HCT116 (cell line): Measurements from ENCODE around the gene ZDHHC1. TPM values are rescaled to one million over a fixed set of nuclear protein-coding genes. Genes with fewer than 3 reads are reported as not detected.

Source experiments
- ATAC-seq: fragments of 200-7000 bp; cut with Tn5 transposase; 2 replicates; pipeline ENCODE4 v1.9.1; 2020; ENCODE audit warnings: mild to moderate bottlenecking, moderate library complexity
- BruUV-seq: library from RNA; stranded (reverse); fragments of 400-500 nt; replicated peaks from 2 replicates; lab custom pipeline; 2021; lab: Mats Ljungman, UMichigan
- CTCF ChIA-PET: fragments of 300-600 bp; sonication (Branson Sonifier 250); formaldehyde crosslinking; loops from one replicate; lab custom pipeline; 2021; ENCODE audit warnings: antibody characterized with exemption; lab: Charles Lee
- POLR2A ChIA-PET: fragments of 300-600, 350-600 bp; sonication (Branson Sonifier 250); formaldehyde crosslinking; loops from one replicate; lab custom pipeline; 2021; ENCODE audit warnings: antibody characterized with exemption; lab: Charles Lee
- RAD21 ChIA-PET, 2 experiments: fragments of 300-600 bp; sonication (Branson Sonifier 250); formaldehyde crosslinking; loops; one replicate each; lab custom pipeline; 2023; ENCODE audit warnings: low total read pairs in 2 of 2; ENCODE audit not compliant: uncharacterized antibody in 2 of 2, unreplicated experiment in 2 of 2, low non-redundant PET in 1 of 2; lab: Charles Lee
- DNase-seq: peaks from one replicate; pipeline ENCODE4 v3.0.0-alpha.2; 2010; ENCODE audit warnings: low read depth, low spot score
- H2AFZ ChIP-seq: fragments of 200-600 bp; shearing (Covaris generic), sonication (generic); 2 replicates; pipeline ENCODE4 v1.6.1; 2017; ENCODE audit warnings: low read depth, mixed run types, mixed read lengths, antibody characterized with exemption, low read length; ENCODE audit not compliant: poor library complexity, severe bottlenecking
- H3K27ac ChIP-seq: 2 replicates; pipeline ENCODE4 v1.5.1; 2012; ENCODE audit warnings: low read depth, low read length
- H3K27me3 ChIP-seq: fragments of 200-600 bp; sonication (generic); 2 replicates; pipeline ENCODE4 v1.6.1; 2016; ENCODE audit warnings: mixed run types, low read length, mixed read lengths; ENCODE audit not compliant: insufficient read depth
- H3K36me3 ChIP-seq, 2 experiments: fragments of 200-500 bp in 1 of 2; fragments of 200-600 bp in 1 of 2; sonication (Bioruptor generic) in 1 of 2; sonication (generic) in 1 of 2; 2 replicates each; pipeline versions ENCODE4 v1.5.1 to v1.6.1; 2014 to 2016; ENCODE audit warnings: low read length in 2 of 2, inconsistent platforms in 1 of 2, mixed read lengths in 1 of 2, mixed run types in 1 of 2; ENCODE audit not compliant: insufficient read depth in 2 of 2, control insufficient read depth in 1 of 2
- H3K4me1 ChIP-seq, 2 experiments: fragments of 200-600 bp in 1 of 2; sonication (generic) in 1 of 2; 2 replicates each; pipeline versions ENCODE4 v1.5.1 to v1.6.1; 2012 to 2017; ENCODE audit warnings: low read length in 2 of 2, inconsistent platforms in 1 of 2, mild to moderate bottlenecking in 1 of 2, mixed read lengths in 1 of 2, mixed run types in 1 of 2, moderate library complexity in 1 of 2; ENCODE audit not compliant: insufficient read depth in 2 of 2, control insufficient read depth in 1 of 2
- H3K4me2 ChIP-seq: fragments of 200-600 bp; sonication (generic); 2 replicates; pipeline ENCODE4 v1.6.1; 2017; ENCODE audit warnings: mixed run types, low read length, mixed read lengths
- H3K4me3 ChIP-seq, 2 experiments: fragments of 200-600 bp in 1 of 2; sonication (generic) in 1 of 2; replicated peaks in 1 of 2; 2 replicates each; pipeline ENCODE4 v1.5.1; 2011 to 2016; ENCODE audit warnings: low read length in 2 of 2, control low read depth in 1 of 2, low read depth in 1 of 2, mild to moderate bottlenecking in 1 of 2, mixed read lengths in 1 of 2, mixed run types in 1 of 2
- H3K79me2 ChIP-seq: fragments of 200-600 bp; sonication (generic); 2 replicates; pipeline ENCODE4 v1.6.1; 2017; ENCODE audit warnings: mild to moderate bottlenecking, mixed run types, low read length, moderate library complexity, mixed read lengths; ENCODE audit not compliant: insufficient read depth
- H3K9ac ChIP-seq: fragments of 200-600 bp; sonication (generic); 2 replicates; pipeline ENCODE4 v1.6.1; 2016; ENCODE audit warnings: low read length, mixed read lengths
- H3K9me2 ChIP-seq: fragments of 200-600 bp; sonication (generic), shearing (Covaris generic); 2 replicates; pipeline ENCODE4 v1.6.1; 2017; ENCODE audit warnings: mixed run types, mild to moderate bottlenecking, moderate library complexity; ENCODE audit not compliant: insufficient read depth
- H3K9me3 ChIP-seq, 2 experiments: fragments of 200-500 bp in 1 of 2; fragments of 200-600 bp in 1 of 2; sonication (Bioruptor generic) in 1 of 2; sonication (generic) in 1 of 2; 2 replicates each; pipeline ENCODE4 v1.6.1; 2014 to 2017; ENCODE audit warnings: low read length in 2 of 2, mixed read lengths in 2 of 2, inconsistent platforms in 1 of 2, low read depth in 1 of 2, mild to moderate bottlenecking in 1 of 2, mixed run types in 1 of 2, moderate library complexity in 1 of 2; ENCODE audit not compliant: control insufficient read depth in 1 of 2, insufficient read depth in 1 of 2
- H4K20me1 ChIP-seq: fragments of 200-600 bp; sonication (generic), shearing (Covaris generic); 2 replicates; pipeline ENCODE4 v1.6.1; 2017; ENCODE audit warnings: mixed run types, mild to moderate bottlenecking, moderate library complexity; ENCODE audit not compliant: insufficient read depth
- CBX3 ChIP-seq: IDR thresholded peaks from 2 replicates; pipeline ENCODE4 v1.6.1; 2012; ENCODE audit warnings: low read depth
- EGR1 ChIP-seq: IDR thresholded peaks from 2 replicates; pipeline ENCODE4 v1.6.1; 2012; ENCODE audit warnings: low read depth
- ELF1 ChIP-seq: IDR thresholded peaks from 2 replicates; pipeline ENCODE4 v1.6.1; 2012; ENCODE audit warnings: low read depth, borderline replicate concordance
- EZH2 ChIP-seq: fragments of 200-600 bp; sonication (generic); IDR thresholded peaks from 2 replicates; pipeline ENCODE4 v1.6.1; 2017; ENCODE audit warnings: antibody characterized with exemption, mixed run types
- FOSL1 ChIP-seq: IDR thresholded peaks from 2 replicates; pipeline ENCODE4 v1.6.1; 2012; ENCODE audit warnings: low read depth
- POLR2AphosphoS5 ChIP-seq: IDR thresholded peaks from 2 replicates; pipeline ENCODE4 v1.6.1; 2011; ENCODE audit warnings: mild to moderate bottlenecking, low read depth, low read length, moderate library complexity
- SIN3A ChIP-seq: IDR thresholded peaks from 2 replicates; pipeline ENCODE4 v1.6.1; 2012; ENCODE audit warnings: low read depth
- SP1 ChIP-seq: IDR thresholded peaks from 2 replicates; pipeline ENCODE4 v1.6.1; 2012; ENCODE audit warnings: low read depth
- SRF ChIP-seq: IDR thresholded peaks from 2 replicates; pipeline ENCODE4 v1.6.1; 2012; ENCODE audit warnings: low read depth
- ZBTB33 ChIP-seq: IDR thresholded peaks from 2 replicates; pipeline ENCODE4 v1.6.1; 2011; ENCODE audit warnings: mild to moderate bottlenecking, low read length, moderate library complexity; ENCODE audit not compliant: insufficient replicate concordance; ENCODE audit errors: extremely low read depth
- intact Hi-C: fragments of 100-400 bp; cut with micrococcal nuclease; formaldehyde crosslinking; loops from 2 replicates; pipeline ENCODE4 v1.10.0; 2022
- total RNA-seq: library from RNA; stranded (reverse); gene quantifications from one replicate; pipeline ENCODE4 v1.2.1, GENCODE V29; 2021; ENCODE audit not compliant: unreplicated experiment
- TF ChIP-seq, protein P1 (sequence below): IDR thresholded peaks from 2 replicates; pipeline ENCODE4 v1.6.1; 2012
- TF ChIP-seq, protein P2 (sequence below): IDR thresholded peaks from 2 replicates; pipeline ENCODE4 v1.6.1; 2012; ENCODE audit warnings: low read depth
- TF ChIP-seq, protein P3 (sequence below): IDR thresholded peaks from 2 replicates; pipeline ENCODE4 v1.6.1; 2012

ZDHHC1 gene
- total RNA-seq, 1 experiment from 2014 or later = 9.1 TPM

DNA sequence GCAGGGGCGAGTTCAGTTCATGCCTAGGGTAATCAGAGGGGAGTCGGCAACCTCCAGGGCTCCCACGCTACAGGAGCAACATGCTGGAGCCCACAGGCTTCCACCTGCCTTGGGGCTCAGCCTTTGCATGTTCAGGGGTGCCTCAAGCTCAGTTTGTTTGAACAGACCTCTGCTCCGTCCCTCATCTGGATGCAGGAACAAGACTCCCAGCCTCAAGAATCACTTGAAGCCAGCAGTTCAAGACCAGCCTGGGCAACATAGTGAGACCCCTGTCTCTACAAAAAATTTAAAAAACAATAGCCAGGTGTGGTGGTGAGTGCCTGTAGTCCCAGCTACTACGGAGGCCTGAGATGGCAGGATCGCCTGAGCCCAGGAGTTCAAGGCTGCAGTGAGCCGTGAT is 9.7 kb upstream of the ZDHHC1 start:
- Histone ChIP-seq H3K9ac (no peak overlapping the region), H3K36me3 (no peaks in the 10 kb centered on the region), H3K4me2 (no peak overlapping the region), H3K9me3 (no peaks in the 10 kb centered on the region), H3K27ac (no peak overlapping the region), H3K4me1 (peaks cover 0 to 29% of the 10 kb centered on the region in 2 experiments; a peak in 2 of 4 replicates), H3K9me2 (no peaks in the 10 kb centered on the region), H4K20me1 (no peaks in the 10 kb centered on the region), H3K79me2 (no peaks in the 10 kb centered on the region), H3K4me3 (no peak overlapping the region), H2AFZ (no peak overlapping the region), H3K27me3 (no peaks in the 10 kb centered on the region)
- ATAC-seq = no peak
- RAD21 ChIA-PET = no interaction called here
- TF ChIP-seq EZH2 (no peak), ZBTB33 (no peak), CBX3 (no peak), SP1 (no peak), FOSL1 (no peak), SRF (no peak)
- TF ChIP-seq, protein P1, sequence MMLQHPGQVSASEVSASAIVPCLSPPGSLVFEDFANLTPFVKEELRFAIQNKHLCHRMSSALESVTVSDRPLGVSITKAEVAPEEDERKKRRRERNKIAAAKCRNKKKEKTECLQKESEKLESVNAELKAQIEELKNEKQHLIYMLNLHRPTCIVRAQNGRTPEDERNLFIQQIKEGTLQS = no peak
- BruUV-seq = no TSS peak
- no peak for DNase-seq
- intact Hi-C loops = no loop called here
- CTCF ChIA-PET = interaction anchor here (3.7 kb wide), 1 partner anchor 21 kb away, joined by 41 read pairs; no protein-coding TSS in a partner anchor
- POLR2A ChIA-PET = no interaction called here

DNA sequence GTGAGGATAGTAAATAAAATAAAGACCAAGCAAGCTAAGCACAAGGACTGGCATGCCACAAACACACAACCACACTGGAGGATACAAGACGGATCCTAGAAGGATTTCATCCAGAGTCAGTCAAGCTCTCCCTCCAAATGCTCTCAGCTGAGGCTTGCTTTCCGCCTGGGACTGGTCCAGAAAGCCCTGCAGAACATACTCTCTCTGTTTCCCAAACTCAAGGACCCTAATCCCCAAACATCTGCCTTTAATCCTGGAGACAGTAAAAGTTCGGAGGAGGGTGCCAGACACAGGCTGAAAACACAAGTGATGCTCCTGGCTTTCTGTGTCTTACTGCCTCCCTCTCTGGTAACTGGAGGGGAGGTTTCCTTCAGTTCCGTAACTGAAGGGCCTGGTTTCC is 9.3 kb upstream of the ZDHHC1 start:
- ChIA-PET POLR2A (no interaction called here), RAD21 (no interaction called here), CTCF (no interaction called here)
- H4K20me1 ChIP-seq = no peaks in the 10 kb centered on the region
- H3K4me3 ChIP-seq = no peak overlapping the region
- no peak overlapping the region for H3K9ac ChIP-seq
- no peak for DNase-seq
- intact Hi-C loops = no loop called here
- H2AFZ ChIP-seq = no peak overlapping the region
- no peaks in the 10 kb centered on the region for H3K27me3 ChIP-seq
- no peaks in the 10 kb centered on the region for H3K36me3 ChIP-seq
- H3K9me2 ChIP-seq = no peaks in the 10 kb centered on the region
- H3K4me2 ChIP-seq = no peak overlapping the region
- H3K4me1 ChIP-seq = peaks cover 0 to 27% of the 10 kb centered on the region in 2 experiments; a peak in 2 of 4 replicates
- H3K27ac ChIP-seq = no peak overlapping the region
- H3K79me2 ChIP-seq = no peaks in the 10 kb centered on the region
- ATAC-seq = no peak
- H3K9me3 ChIP-seq = no peaks in the 10 kb centered on the region
- BruUV-seq = no TSS peak
- TF ChIP-seq ELF1 = no peak
- no peak for TF ChIP-seq SRF
- TF ChIP-seq, protein P2, sequence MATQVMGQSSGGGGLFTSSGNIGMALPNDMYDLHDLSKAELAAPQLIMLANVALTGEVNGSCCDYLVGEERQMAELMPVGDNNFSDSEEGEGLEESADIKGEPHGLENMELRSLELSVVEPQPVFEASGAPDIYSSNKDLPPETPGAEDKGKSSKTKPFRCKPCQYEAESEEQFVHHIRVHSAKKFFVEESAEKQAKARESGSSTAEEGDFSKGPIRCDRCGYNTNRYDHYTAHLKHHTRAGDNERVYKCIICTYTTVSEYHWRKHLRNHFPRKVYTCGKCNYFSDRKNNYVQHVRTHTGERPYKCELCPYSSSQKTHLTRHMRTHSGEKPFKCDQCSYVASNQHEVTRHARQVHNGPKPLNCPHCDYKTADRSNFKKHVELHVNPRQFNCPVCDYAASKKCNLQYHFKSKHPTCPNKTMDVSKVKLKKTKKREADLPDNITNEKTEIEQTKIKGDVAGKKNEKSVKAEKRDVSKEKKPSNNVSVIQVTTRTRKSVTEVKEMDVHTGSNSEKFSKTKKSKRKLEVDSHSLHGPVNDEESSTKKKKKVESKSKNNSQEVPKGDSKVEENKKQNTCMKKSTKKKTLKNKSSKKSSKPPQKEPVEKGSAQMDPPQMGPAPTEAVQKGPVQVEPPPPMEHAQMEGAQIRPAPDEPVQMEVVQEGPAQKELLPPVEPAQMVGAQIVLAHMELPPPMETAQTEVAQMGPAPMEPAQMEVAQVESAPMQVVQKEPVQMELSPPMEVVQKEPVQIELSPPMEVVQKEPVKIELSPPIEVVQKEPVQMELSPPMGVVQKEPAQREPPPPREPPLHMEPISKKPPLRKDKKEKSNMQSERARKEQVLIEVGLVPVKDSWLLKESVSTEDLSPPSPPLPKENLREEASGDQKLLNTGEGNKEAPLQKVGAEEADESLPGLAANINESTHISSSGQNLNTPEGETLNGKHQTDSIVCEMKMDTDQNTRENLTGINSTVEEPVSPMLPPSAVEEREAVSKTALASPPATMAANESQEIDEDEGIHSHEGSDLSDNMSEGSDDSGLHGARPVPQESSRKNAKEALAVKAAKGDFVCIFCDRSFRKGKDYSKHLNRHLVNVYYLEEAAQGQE = no peak
- no peak for TF ChIP-seq SIN3A
- TF ChIP-seq, protein P3, sequence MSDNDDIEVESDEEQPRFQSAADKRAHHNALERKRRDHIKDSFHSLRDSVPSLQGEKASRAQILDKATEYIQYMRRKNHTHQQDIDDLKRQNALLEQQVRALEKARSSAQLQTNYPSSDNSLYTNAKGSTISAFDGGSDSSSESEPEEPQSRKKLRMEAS = no peak
- no peak for TF ChIP-seq FOSL1
- TF ChIP-seq EZH2 = no peak
- TF ChIP-seq EGR1 = no peak
- TF ChIP-seq POLR2AphosphoS5 = no peak
